Esophagus muscularis mucosa (tissue), 3 donors: Measurements from ENCODE around the gene TMEM14A.

Experiments used
- POLR2A ChIP-seq: fragments of 450-650 bp; IDR thresholded peaks from one replicate; pipeline ENCODE4 v1.6.1; 2017; ENCODE audit warnings: antibody characterized with exemption, moderate library complexity, mild to moderate bottlenecking, low read depth
- POLR2AphosphoS5 ChIP-seq, 2 donors: sonication (generic); formaldehyde crosslinking; IDR thresholded peaks; one replicate each; pipeline ENCODE4 v1.6.1; 2017; ENCODE audit warnings: antibody characterized with exemption in 2 of 2
- TF ChIP-seq, protein P1 (sequence below), 3 experiments: fragments of 200-600 bp in 2 of 3; fragments of 450-650 bp in 1 of 3; sonication (generic) in 2 of 3; IDR thresholded peaks; one replicate each; pipeline ENCODE4 v1.5.1; 2017 to 2019; ENCODE audit warnings: antibody characterized with exemption in 3 of 3, mild to moderate bottlenecking in 2 of 3, moderate library complexity in 1 of 3

DNA sequence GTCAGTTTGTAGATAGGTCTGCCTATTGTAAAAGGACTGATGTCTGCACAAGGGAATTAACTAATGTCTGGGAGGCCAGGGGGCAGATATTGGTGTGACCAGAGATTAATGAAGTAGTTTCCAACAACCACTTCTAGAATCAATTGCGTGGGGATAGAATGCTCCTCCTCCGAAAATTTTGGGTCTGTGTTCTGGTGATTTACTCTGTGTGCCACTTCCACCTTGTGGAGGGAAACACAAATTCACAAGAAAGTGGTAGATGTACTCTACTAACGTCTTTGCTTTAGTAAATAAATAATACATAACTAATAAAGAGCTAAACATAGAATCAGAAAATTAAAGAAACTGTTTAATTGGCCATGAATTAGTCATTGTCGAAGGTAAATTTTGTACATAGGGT is 25.5 kb downstream of the TMEM14A start:
- TF ChIP-seq POLR2A (no peak), POLR2AphosphoS5 (IDR thresholded peaks at IDR 0.05) (no peak)
- TF ChIP-seq, protein P1, sequence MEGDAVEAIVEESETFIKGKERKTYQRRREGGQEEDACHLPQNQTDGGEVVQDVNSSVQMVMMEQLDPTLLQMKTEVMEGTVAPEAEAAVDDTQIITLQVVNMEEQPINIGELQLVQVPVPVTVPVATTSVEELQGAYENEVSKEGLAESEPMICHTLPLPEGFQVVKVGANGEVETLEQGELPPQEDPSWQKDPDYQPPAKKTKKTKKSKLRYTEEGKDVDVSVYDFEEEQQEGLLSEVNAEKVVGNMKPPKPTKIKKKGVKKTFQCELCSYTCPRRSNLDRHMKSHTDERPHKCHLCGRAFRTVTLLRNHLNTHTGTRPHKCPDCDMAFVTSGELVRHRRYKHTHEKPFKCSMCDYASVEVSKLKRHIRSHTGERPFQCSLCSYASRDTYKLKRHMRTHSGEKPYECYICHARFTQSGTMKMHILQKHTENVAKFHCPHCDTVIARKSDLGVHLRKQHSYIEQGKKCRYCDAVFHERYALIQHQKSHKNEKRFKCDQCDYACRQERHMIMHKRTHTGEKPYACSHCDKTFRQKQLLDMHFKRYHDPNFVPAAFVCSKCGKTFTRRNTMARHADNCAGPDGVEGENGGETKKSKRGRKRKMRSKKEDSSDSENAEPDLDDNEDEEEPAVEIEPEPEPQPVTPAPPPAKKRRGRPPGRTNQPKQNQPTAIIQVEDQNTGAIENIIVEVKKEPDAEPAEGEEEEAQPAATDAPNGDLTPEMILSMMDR (IDR thresholded peaks at IDR 0.05) = no peak
